HUES64 (cell line): ENCODE data around the gene ZMYND8.

Source experiments
- H3K27ac ChIP-seq: 2 replicates; pipeline ENCODE4 v1.7.0; 2013; ENCODE audit warnings: low read depth, low read length, inconsistent platforms
- H3K27me3 ChIP-seq: 2 replicates; pipeline ENCODE4 v1.6.1; 2013; ENCODE audit warnings: mild to moderate bottlenecking, low read length; ENCODE audit not compliant: insufficient read depth
- H3K36me3 ChIP-seq: 2 replicates; pipeline ENCODE4 v1.6.1; 2013; ENCODE audit warnings: mild to moderate bottlenecking, low read length; ENCODE audit not compliant: insufficient read depth
- H3K4me1 ChIP-seq: 2 replicates; pipeline ENCODE4 v1.6.1; 2013; ENCODE audit warnings: mild to moderate bottlenecking, low read length, moderate library complexity; ENCODE audit not compliant: insufficient read depth
- H3K4me3 ChIP-seq: 2 replicates; pipeline ENCODE4 v1.5.1; 2013; ENCODE audit warnings: mild to moderate bottlenecking, low read length, moderate library complexity
- H3K9ac ChIP-seq: 2 replicates; pipeline ENCODE4 v1.6.1; 2013; ENCODE audit warnings: mild to moderate bottlenecking, low read depth, low read length
- H3K9me3 ChIP-seq: 2 replicates; pipeline ENCODE4 v1.6.1; 2013; ENCODE audit warnings: low read depth, low read length; ENCODE audit not compliant: insufficient read depth
- WGBS: fragments of 150-250, 120-280 bp; methylation state at CpG from one replicate; pipeline ENCODE4 v1.1.7; 2013; ENCODE audit warnings: missing lambda C conversion rate; 5-methylcytosine and 5-hydroxymethylcytosine counted together

ZMYND8 gene

DNA sequence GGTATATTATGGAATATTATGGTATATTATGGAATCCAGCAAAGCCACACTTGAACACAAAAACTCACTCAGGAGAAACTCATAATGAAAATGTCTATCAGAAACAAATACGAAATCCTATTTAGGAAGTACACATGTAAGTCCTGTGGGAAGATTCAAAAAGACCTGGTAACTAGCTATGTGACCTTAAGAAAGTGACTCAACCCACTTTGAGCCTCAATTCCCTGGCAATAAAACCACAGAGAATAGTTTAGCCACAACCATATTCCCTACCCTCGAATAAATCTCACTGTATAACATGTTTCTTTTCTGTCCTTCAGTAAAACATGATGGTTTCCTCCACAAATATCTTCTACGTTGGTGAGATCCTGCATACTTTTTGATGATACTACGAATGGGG lies 56.4 kb downstream of the ZMYND8 start:
- H3K9ac ChIP-seq = no peak overlapping the region
- no peaks in the 10 kb centered on the region for H3K27me3 ChIP-seq
- H3K4me3 ChIP-seq = no peak overlapping the region
- no peak overlapping the region for H3K27ac ChIP-seq
- H3K36me3 ChIP-seq = peaks cover 94% of the 10 kb centered on the region
- whole genome bisulfite sequencing = 94% methylated on average over 4 of the region's 4 CpGs
- H3K4me1 ChIP-seq = peaks cover 16% of the 10 kb centered on the region
- H3K9me3 ChIP-seq = no peaks in the 10 kb centered on the region

DNA sequence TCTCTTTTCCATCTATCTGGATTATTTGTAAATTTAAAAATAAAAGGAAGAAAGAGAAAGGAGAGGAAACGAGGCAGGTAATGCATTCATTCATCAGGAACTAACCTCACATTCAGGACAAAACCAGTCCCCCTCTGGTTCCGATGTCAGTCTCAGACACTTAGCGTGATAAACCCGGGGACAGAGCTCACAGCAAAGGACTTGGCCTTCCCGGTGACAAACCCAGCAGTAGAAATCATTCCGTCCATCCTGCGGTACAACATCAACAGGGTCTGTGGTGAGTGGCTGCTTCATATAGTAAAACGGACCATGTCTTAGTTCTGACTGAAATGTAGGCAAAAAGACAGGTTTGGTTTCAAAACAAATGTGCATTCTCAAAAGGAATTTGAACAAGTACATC lies 57.9 kb downstream of the ZMYND8 start:
- H3K36me3 ChIP-seq = peaks cover 95% of the 10 kb centered on the region
- H3K9me3 ChIP-seq = no peaks in the 10 kb centered on the region
- no peaks in the 10 kb centered on the region for H3K27me3 ChIP-seq
- H3K27ac ChIP-seq = no peak overlapping the region
- H3K4me3 ChIP-seq = no peak overlapping the region
- 95% methylated on average over 7 of the region's 8 CpGs for WGBS
- H3K4me1 ChIP-seq = peaks cover 12% of the 10 kb centered on the region
- H3K9ac ChIP-seq = no peak overlapping the region

DNA sequence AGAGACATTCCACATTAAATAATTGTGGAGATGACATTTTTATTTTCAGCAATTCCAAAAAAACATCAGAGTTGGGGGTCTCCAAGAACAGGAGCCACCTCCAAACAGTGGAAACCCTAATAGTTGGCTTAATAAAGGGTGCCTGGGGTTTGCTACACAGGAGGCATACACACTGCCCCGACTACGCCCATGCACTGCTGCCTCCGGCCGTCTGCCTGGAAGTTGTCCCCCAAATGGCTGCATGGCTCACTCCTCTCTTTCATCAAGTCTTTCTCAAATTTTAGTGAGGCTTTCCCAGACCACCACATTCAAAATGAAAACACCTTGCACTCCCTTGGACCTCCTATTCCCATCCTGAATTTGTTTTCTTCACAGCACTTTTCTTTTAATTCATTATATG lies 58.8 kb downstream of the ZMYND8 start:
- Histone ChIP-seq H3K27ac (no peak overlapping the region), H3K9me3 (no peaks in the 10 kb centered on the region), H3K36me3 (peaks cover 94% of the 10 kb centered on the region), H3K9ac (no peak overlapping the region), H3K4me3 (no peak overlapping the region), H3K4me1 (peaks cover 5% of the 10 kb centered on the region), H3K27me3 (no peaks in the 10 kb centered on the region)
- 94% methylated on average over 4 of the region's 4 CpGs for WGBS

DNA sequence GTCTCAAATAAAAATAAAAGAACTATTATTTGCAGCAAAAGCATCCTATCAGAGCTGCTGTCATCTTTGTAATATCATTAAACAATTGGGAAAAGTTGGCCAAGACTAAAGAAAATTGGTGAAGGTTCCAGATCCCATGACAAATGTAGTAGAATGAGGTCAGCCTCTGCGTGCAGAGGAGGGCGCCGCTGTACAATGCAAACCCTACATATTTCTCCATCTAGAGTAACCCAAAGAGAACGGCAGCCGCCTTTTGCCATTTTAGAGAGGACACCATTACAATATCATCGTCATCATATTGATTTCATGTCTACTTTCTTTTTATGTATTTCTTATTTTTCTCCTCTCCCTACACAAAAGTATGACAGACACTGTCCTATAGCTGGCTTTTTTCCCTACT lies 59.5 kb downstream of the ZMYND8 start:
- H3K36me3 ChIP-seq = peaks cover 94% of the 10 kb centered on the region
- 95% methylated on average over 6 of the region's 6 CpGs for WGBS
- no peak overlapping the region for H3K4me3 ChIP-seq
- no peak overlapping the region for H3K27ac ChIP-seq
- H3K27me3 ChIP-seq = no peaks in the 10 kb centered on the region
- H3K4me1 ChIP-seq = no peaks in the 10 kb centered on the region
- H3K9me3 ChIP-seq = no peaks in the 10 kb centered on the region
- no peak overlapping the region for H3K9ac ChIP-seq

DNA sequence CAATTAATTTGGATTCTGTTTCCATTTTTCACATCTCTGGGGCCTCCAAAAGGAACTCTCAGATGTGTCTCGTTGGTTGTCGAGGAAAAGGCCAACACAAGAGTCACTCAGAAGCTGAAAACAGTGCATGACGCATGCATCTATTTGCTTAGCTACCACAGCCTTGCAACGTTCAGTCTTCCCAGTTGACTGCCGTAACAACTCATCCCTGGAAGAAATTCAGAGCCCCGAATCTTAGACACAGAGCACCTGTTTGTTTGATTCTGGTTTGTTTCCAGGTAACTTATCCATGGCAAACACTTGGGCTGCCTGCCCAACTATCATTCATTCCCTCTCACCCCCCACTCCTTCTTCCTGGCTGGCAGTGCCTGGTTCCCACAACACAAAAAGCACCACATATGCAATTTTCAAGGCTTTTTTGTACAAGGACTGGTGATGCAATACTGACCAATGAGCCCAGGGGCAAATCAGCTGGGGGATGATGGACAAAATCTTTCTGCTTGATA lies 60.5 kb downstream of the ZMYND8 start:
- no peaks in the 10 kb centered on the region for H3K4me1 ChIP-seq
- H3K27me3 ChIP-seq = no peaks in the 10 kb centered on the region
- no peaks in the 10 kb centered on the region for H3K9me3 ChIP-seq
- no peak overlapping the region for H3K4me3 ChIP-seq
- 94% methylated on average over 6 of the region's 6 CpGs for WGBS
- no peak overlapping the region for H3K9ac ChIP-seq
- peaks cover 94% of the 10 kb centered on the region for H3K36me3 ChIP-seq
- H3K27ac ChIP-seq = no peak overlapping the region

DNA sequence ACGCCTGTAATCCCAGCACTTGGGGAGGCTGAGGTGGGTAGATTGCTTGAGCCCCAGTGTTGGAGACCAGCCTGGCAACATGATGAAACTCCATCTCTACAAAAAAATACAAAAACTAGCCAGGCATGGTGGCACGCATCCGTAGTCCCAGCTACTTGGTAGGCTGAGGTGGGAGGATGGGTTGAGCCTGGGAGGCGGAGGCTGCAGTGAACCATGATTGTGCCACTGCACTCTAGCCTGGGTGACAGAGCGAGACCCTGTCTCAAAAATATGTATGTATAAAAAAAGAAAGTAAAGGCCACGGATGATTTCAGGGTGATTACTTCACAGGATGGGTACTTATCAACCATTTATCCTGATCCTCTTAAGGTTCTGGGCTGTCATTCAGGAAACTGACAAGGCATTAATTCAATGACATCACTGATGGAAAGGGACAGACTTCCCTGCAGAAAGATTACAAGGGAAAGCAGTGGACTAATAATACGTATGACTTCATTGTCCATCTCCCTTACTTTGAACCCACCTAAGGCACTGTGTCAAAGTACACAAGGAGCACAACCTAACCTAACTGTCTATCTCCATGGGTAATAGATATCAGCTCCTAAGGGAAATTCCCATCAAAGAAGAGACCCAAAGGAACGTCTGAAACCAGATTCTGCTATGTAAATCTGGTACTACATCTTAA lies 61.2 kb downstream of the ZMYND8 start:
- peaks cover 92% of the 10 kb centered on the region for H3K36me3 ChIP-seq
- H3K9me3 ChIP-seq = no peaks in the 10 kb centered on the region
- no peak overlapping the region for H3K9ac ChIP-seq
- no peaks in the 10 kb centered on the region for H3K4me1 ChIP-seq
- H3K27me3 ChIP-seq = no peaks in the 10 kb centered on the region
- H3K27ac ChIP-seq = no peak overlapping the region
- no peak overlapping the region for H3K4me3 ChIP-seq
- 96% methylated on average over 8 of the region's 8 CpGs for WGBS

DNA sequence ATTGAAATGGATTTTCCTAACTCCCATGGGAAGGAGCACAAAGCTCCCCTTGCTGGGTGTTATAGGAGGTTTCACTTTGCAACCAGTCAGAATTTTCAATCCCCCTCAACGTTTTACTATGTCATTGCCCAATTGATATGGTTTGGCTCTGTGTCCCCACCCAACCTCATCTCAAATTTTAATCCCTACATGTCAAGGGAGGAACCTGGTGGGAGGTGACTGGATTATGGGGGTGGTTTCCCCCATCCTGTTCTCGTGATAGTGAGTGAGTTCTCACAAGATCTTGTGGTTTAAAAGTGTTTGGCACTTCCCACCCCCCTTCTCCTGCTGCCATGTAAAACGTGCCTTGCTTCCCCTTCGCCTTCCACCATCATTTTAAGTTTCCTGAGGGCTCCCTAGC lies 62.9 kb downstream of the ZMYND8 start:
- H3K9me3 ChIP-seq = no peaks in the 10 kb centered on the region
- H3K9ac ChIP-seq = no peak overlapping the region
- H3K27ac ChIP-seq = no peak overlapping the region
- H3K36me3 ChIP-seq = peaks cover 94% of the 10 kb centered on the region
- no peak overlapping the region for H3K4me3 ChIP-seq
- 76% methylated on average over 3 of the region's 4 CpGs for WGBS
- no peaks in the 10 kb centered on the region for H3K4me1 ChIP-seq
- H3K27me3 ChIP-seq = no peaks in the 10 kb centered on the region

DNA sequence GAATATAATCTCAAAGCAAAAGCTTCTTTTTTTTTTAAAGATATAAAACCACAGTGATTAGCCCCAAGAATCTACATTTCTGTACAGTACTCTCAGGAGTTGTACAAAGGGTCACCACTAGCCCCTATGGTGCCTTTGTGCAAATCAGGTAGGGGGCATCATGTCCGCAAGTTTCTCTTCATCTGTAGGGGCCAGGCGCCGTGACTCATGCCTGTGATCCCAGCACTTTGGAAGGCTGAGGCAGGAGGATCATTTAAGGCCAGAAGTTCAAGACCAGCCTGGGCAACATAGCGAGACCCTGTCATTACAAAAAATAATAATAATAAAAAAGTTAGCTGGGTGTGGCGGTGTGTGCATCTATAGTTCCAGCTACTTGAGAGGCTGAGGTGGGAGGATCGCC lies 63.9 kb downstream of the ZMYND8 start:
- H3K9me3 ChIP-seq = no peaks in the 10 kb centered on the region
- H3K4me3 ChIP-seq = no peak overlapping the region
- no peak overlapping the region for H3K27ac ChIP-seq
- H3K27me3 ChIP-seq = no peaks in the 10 kb centered on the region
- peaks cover 94% of the 10 kb centered on the region for H3K36me3 ChIP-seq
- H3K4me1 ChIP-seq = no peaks in the 10 kb centered on the region
- H3K9ac ChIP-seq = no peak overlapping the region
- 95% methylated on average over 5 of the region's 6 CpGs for WGBS

DNA sequence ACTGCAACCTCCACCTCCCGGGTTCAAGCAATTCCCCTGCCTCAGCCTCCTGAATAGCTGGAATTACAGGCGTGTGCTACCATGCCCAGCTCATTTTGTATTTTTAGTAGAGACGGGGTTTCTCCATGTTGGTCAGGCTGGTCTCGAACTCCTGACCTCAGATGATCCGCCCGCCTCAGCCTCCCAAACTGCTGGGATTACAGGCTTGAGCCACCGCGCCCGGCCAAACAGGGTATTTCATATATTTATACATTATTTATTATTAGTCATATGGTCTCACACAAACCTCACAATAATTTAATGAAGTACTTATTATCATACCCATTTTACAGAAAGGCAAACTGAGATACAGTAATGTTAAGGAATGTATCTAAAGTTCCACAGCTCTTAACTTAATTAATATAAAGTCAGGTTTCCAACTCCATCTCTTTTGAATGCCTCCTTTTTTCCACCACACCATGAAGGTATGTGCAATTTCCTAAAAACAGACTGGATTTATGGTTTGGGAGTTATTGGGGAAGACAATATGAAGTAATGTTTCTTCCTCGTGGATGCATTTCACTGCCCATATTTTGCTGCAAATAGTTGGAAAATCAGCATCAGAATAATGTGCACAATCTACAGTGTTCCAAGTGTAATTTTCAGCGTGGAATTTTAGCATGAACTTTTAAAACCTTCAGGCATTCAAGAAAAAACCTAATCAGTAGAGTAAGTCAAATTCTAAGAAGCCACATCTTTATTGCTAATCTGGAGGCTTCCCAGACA lies 65.7 kb downstream of the ZMYND8 start:
- 94% methylated on average over 8 of the region's 11 CpGs for WGBS
- H3K27me3 ChIP-seq = no peaks in the 10 kb centered on the region

DNA sequence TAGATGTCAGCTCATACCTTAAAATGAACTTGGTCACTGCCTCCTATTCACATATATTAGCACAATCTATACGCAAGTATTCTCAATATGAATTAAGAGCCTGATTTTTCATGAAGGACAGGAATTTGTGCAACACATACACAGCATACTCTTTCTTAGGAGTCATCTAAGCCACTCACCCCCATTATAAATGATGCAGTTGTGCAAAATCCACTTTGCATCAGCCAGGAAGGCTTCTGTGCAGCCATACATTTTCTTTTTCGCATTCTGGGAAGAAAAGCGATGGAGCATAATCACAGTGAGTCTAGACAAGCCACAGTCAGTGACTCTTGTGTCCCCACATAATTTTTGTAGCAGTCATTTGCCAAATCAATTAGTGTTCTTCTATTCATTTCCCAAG lies 66.5 kb downstream of the ZMYND8 start:
- no peaks in the 10 kb centered on the region for H3K27me3 ChIP-seq
- peaks cover 94% of the 10 kb centered on the region for H3K36me3 ChIP-seq
- H3K9ac ChIP-seq = no peak overlapping the region
- H3K4me3 ChIP-seq = no peak overlapping the region
- H3K9me3 ChIP-seq = no peaks in the 10 kb centered on the region
- 96% methylated on average over 3 of the region's 3 CpGs for WGBS
- no peak overlapping the region for H3K27ac ChIP-seq
- no peaks in the 10 kb centered on the region for H3K4me1 ChIP-seq

More for the DNA sequence above, 65.7 kb downstream of the ZMYND8 start:
- Histone ChIP-seq H3K4me1 (no peaks in the 10 kb centered on the region), H3K9me3 (no peaks in the 10 kb centered on the region), H3K9ac (no peak overlapping the region), H3K36me3 (peaks cover 94% of the 10 kb centered on the region), H3K4me3 (no peak overlapping the region), H3K27ac (no peak overlapping the region)

DNA sequence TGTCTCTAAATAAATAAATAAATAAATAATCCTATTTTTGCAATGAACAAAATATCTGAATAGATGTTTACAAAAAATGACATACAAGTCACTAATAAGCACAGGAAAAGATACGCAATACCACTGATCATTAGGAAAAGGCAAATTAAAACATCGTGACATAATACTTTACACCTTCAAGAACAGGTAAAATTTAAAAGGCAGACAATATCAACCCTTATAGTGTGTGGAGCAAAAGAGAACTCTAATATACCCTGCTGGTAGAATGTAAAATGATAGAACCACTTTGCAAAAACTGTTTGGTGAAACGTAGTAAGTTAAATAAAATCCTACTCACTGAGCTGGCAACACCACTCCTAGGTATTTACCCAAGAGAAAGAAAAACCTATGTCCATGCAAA lies 67.4 kb downstream of the ZMYND8 start:
- Histone ChIP-seq H3K4me1 (no peaks in the 10 kb centered on the region), H3K9ac (no peak overlapping the region), H3K36me3 (peaks cover 94% of the 10 kb centered on the region), H3K27me3 (no peaks in the 10 kb centered on the region), H3K9me3 (no peaks in the 10 kb centered on the region), H3K27ac (no peak overlapping the region), H3K4me3 (no peak overlapping the region)
- WGBS = 97% methylated on average over 3 of the region's 3 CpGs
